GM12892 (cell line): Measurements from ENCODE around the gene CCL23. TPM values are rescaled to one million over a fixed set of nuclear protein-coding genes. Genes with fewer than 3 reads are reported as not detected.

Source experiments
- DNase-seq: peaks from one replicate; pipeline ENCODE4 v3.0.0; 2011; ENCODE audit not compliant: insufficient read length
- FAIRE-seq: peaks from 2 replicates; lab custom pipeline; 2011; peaks lifted over from hg19 to GRCh38; lab: Jason Lieb, UNC
- POLR2A ChIP-seq: IDR thresholded peaks from 2 replicates; pipeline ENCODE4 v1.6.1; 2011; ENCODE audit warnings: low read depth, low read length, control low read depth
- POLR2AphosphoS5 ChIP-seq: IDR thresholded peaks from 2 replicates; pipeline ENCODE4 v1.6.1; 2011; ENCODE audit warnings: low read depth, low read length, control low read depth
- TAF1 ChIP-seq: IDR thresholded peaks from 2 replicates; pipeline ENCODE4 v1.6.1; 2011; ENCODE audit warnings: low read depth, mild to moderate bottlenecking, control low read depth, low read length, borderline replicate concordance
- polyA plus RNA-seq: library from polyadenylated mRNA; unstranded; fragments of >200 nt; gene quantifications from one replicate; pipeline ENCODE4 v1.2.1, GENCODE V29; 2012; ENCODE audit warnings: missing spikeins, inconsistent platforms; ENCODE audit not compliant: missing spikeins

CCL23 gene
- not detected for polyA plus RNA-seq

- no peak for FAIRE-seq
- no peak for TF ChIP-seq POLR2AphosphoS5
- no peak for TF ChIP-seq POLR2A
- TF ChIP-seq TAF1: no peak
- DNase-seq: no peak
These were observed at the start of gene CCL23 for GRCh38 chr17:36017799-36018198. Gene CCL23, minus strand, starts transcription at chr17:36017972. Its CDS starts 75 bp downstream, at chr17:36017897.

GRCh38 chr17:36066365-36066985, 48.7 kb upstream of the CCL23 start:
- FAIRE-seq (no peak), DNase-seq (no peak)
- no peak for TF ChIP-seq TAF1
- no peak for TF ChIP-seq POLR2AphosphoS5
- no peak for TF ChIP-seq POLR2A

GRCh38 chr17:36063786-36064541, 46.2 kb upstream of the CCL23 start, which contains the start of gene CCL18:
Gene CCL18, plus strand, starts transcription at chr17:36064272. Its CDS starts 71 bp downstream, at chr17:36064343.
- no peak for DNase-seq
- TF ChIP-seq TAF1 (no peak), POLR2AphosphoS5 (no peak), POLR2A (no peak)
- no peak for FAIRE-seq

GRCh38 chr17:36060816-36061215, 43.0 kb upstream of the CCL23 start:
- no peak for DNase-seq
- no peak for FAIRE-seq
- no peak for TF ChIP-seq TAF1

GRCh38 chr17:36059406-36059805, 41.6 kb upstream of the CCL23 start:
- DNase-seq (no peak), FAIRE-seq (no peak)
- TF ChIP-seq POLR2AphosphoS5: no peak
- no peak for TF ChIP-seq POLR2A
- no peak for TF ChIP-seq TAF1

GRCh38 chr17:36057911-36058310, 40.1 kb upstream of the CCL23 start:
- DNase-seq (no peak), FAIRE-seq (no peak)
- no peak for TF ChIP-seq POLR2A
- TF ChIP-seq POLR2AphosphoS5: no peak
- no peak for TF ChIP-seq TAF1

- no peak for FAIRE-seq
- DNase-seq: no peak
- TF ChIP-seq POLR2A (no peak), TAF1 (no peak), POLR2AphosphoS5 (no peak)
These were observed 38.2 kb upstream of the CCL23 start for GRCh38 chr17:36055921-36056520.

GRCh38 chr17:36055171-36055570, 37.4 kb upstream of the CCL23 start:
- TF ChIP-seq POLR2A (no peak), TAF1 (no peak), POLR2AphosphoS5 (no peak)
- FAIRE-seq (no peak), DNase-seq (no peak)

- no peak for DNase-seq
- no peak for TF ChIP-seq TAF1
- no peak for TF ChIP-seq POLR2A
- no peak for TF ChIP-seq POLR2AphosphoS5
- FAIRE-seq: no peak
These were observed 31.9 kb upstream of the CCL23 start for GRCh38 chr17:36049643-36050042.

GRCh38 chr17:36048066-36048465, 30.3 kb upstream of the CCL23 start:
- TF ChIP-seq TAF1 (no peak), POLR2AphosphoS5 (no peak), POLR2A (no peak)
- no peak for FAIRE-seq
- DNase-seq: no peak

GRCh38 chr17:36036235-36036634, 18.5 kb upstream of the CCL23 start:
- DNase-seq (no peak), FAIRE-seq (no peak)
- TF ChIP-seq POLR2AphosphoS5 (no peak), POLR2A (no peak), TAF1 (no peak)

GRCh38 chr17:36034127-36034526, 16.4 kb upstream of the CCL23 start:
- no peak for TF ChIP-seq POLR2AphosphoS5
- no peak for TF ChIP-seq TAF1
- no peak for TF ChIP-seq POLR2A
- no peak for DNase-seq
- FAIRE-seq: no peak
